ENCODE data around the gene WDR48. TPM values are rescaled to one million over a fixed set of nuclear protein-coding genes. Genes with fewer than 3 reads are reported as not detected.

Gene WDR48
- total RNA-seq, 4 donors from 2014 or later = 18.3 to 49.3 (median 25.2) TPM

- no peaks in the 10 kb centered on the region for H3K9me3 ChIP-seq
- H3K4me1 ChIP-seq = peaks cover 9% of the 10 kb centered on the region
- H3K4me3 ChIP-seq = no peak overlapping the region
- H3K36me3 ChIP-seq = peaks cover 19% of the 10 kb centered on the region
- no peak for TF ChIP-seq POLR2A (IDR thresholded peaks at IDR 0.05)
- TF ChIP-seq CTCF (IDR thresholded peaks at IDR 0.05) = no peak
- no peak for TF ChIP-seq EP300 (IDR thresholded peaks at IDR 0.05)
- TF ChIP-seq POLR2AphosphoS5 (IDR thresholded peaks at IDR 0.05) = no peak
- DNase-seq (ENCODE audit: low spot score in 2 of 2) = no peak
- 70% methylated on average over 11 of the region's 11 CpGs for WGBS
- no peak overlapping the region for H3K27ac ChIP-seq
- H3K27me3 ChIP-seq = no peaks in the 10 kb centered on the region
Observed at GRCh38 chr3:39132096-39133092, 80.6 kb downstream of the WDR48 start.

- peaks cover 9% of the 10 kb centered on the region for H3K4me1 ChIP-seq
- TF ChIP-seq EP300 (IDR thresholded peaks at IDR 0.05) (no peak), POLR2A (IDR thresholded peaks at IDR 0.05) (no peak), CTCF (IDR thresholded peaks at IDR 0.05) (no peak), POLR2AphosphoS5 (IDR thresholded peaks at IDR 0.05) (no peak)
- WGBS = no CpG with 5 or more reads among the region's 1 CpG
- DNase-seq (ENCODE audit: low spot score in 2 of 2) = no peak
- H3K9me3 ChIP-seq = no peaks in the 10 kb centered on the region
- peaks cover 25% of the 10 kb centered on the region for H3K36me3 ChIP-seq
- H3K4me3 ChIP-seq = no peak overlapping the region
- H3K27ac ChIP-seq = no peak overlapping the region
- no peaks in the 10 kb centered on the region for H3K27me3 ChIP-seq
Observed at GRCh38 chr3:39133093-39133490, 81.3 kb downstream of the WDR48 start.

GRCh38 chr3:39133822-39134221 lies 82.0 kb downstream of the WDR48 start:
- Histone ChIP-seq H3K27ac (no peak overlapping the region), H3K4me3 (no peak overlapping the region), H3K27me3 (no peaks in the 10 kb centered on the region), H3K4me1 (peaks cover 14% of the 10 kb centered on the region), H3K36me3 (peaks cover 23% of the 10 kb centered on the region), H3K9me3 (no peaks in the 10 kb centered on the region)
- no peak for TF ChIP-seq CTCF (IDR thresholded peaks at IDR 0.05)
- TF ChIP-seq POLR2A (IDR thresholded peaks at IDR 0.05) = no peak
- no peak for TF ChIP-seq POLR2AphosphoS5 (IDR thresholded peaks at IDR 0.05)
- TF ChIP-seq EP300 (IDR thresholded peaks at IDR 0.05) = no peak
- 81% methylated on average over 6 of the region's 6 CpGs for WGBS
- no peak for DNase-seq (ENCODE audit: low spot score in 2 of 2)

GRCh38 chr3:39134305-39134704 lies 82.5 kb downstream of the WDR48 start:
- Histone ChIP-seq H3K4me3 (no peak overlapping the region), H3K9me3 (no peaks in the 10 kb centered on the region), H3K27me3 (no peaks in the 10 kb centered on the region), H3K4me1 (peaks cover 19% of the 10 kb centered on the region), H3K27ac (no peak overlapping the region), H3K36me3 (peaks cover 23% of the 10 kb centered on the region)
- no peak for DNase-seq (ENCODE audit: low spot score in 2 of 2)
- WGBS = 91% methylated on average over 7 of the region's 7 CpGs
- TF ChIP-seq EP300 (IDR thresholded peaks at IDR 0.05) (no peak), POLR2AphosphoS5 (IDR thresholded peaks at IDR 0.05) (no peak), CTCF (IDR thresholded peaks at IDR 0.05) (no peak), POLR2A (IDR thresholded peaks at IDR 0.05) (no peak)

GRCh38 chr3:39135170-39135805 lies 83.5 kb downstream of the WDR48 start:
- no peak overlapping the region for H3K27ac ChIP-seq
- H3K27me3 ChIP-seq = no peaks in the 10 kb centered on the region
- H3K9me3 ChIP-seq = no peaks in the 10 kb centered on the region
- TF ChIP-seq POLR2AphosphoS5 (IDR thresholded peaks at IDR 0.05) = no peak
- TF ChIP-seq POLR2A (IDR thresholded peaks at IDR 0.05) = no peak
- TF ChIP-seq EP300 (IDR thresholded peaks at IDR 0.05) = no peak
- no peak for TF ChIP-seq CTCF (IDR thresholded peaks at IDR 0.05)
- no peak overlapping the region for H3K4me3 ChIP-seq
- H3K36me3 ChIP-seq = peaks cover 23% of the 10 kb centered on the region
- H3K4me1 ChIP-seq = peaks cover 27% of the 10 kb centered on the region
- DNase-seq (ENCODE audit: low spot score in 2 of 2) = no peak
- WGBS = 93% methylated on average over 7 of the region's 8 CpGs

Data from suprapubic skin (tissue), 4 donors.